Cardiac muscle cell (in vitro differentiated cells and primary cell): ENCODE data around the gene RBM25. TPM values are rescaled to one million over a fixed set of nuclear protein-coding genes. Genes with fewer than 3 reads are reported as not detected.

ENCODE experiments used
- DNase-seq, 2 donors: peaks; one replicate each; pipeline versions ENCODE4 v3.0.0 to v3.0.0-alpha.2; 2010 to 2017; ENCODE audit warnings: low read depth in 1 of 2, low spot score in 1 of 2
- H3K27ac ChIP-seq: fragments of 200-600 bp; sonication (generic); 2 replicates; pipeline ENCODE4 v1.5.1; 2016
- H3K27me3 ChIP-seq: fragments of 200-600 bp; sonication (generic); 2 replicates; pipeline ENCODE4 v1.6.0; 2016; ENCODE audit warnings: control low read depth
- H3K36me3 ChIP-seq: fragments of 200-600 bp; sonication (generic); 2 replicates; pipeline ENCODE4 v1.5.1; 2016; ENCODE audit warnings: control low read depth
- H3K4me1 ChIP-seq: fragments of 200-600 bp; sonication (generic); 2 replicates; pipeline ENCODE4 v1.8.1; 2017; ENCODE audit warnings: low read depth, mild to moderate bottlenecking, mixed run types
- H3K4me3 ChIP-seq: fragments of 200-600 bp; sonication (generic); 2 replicates; pipeline ENCODE4 v1.5.1; 2016; ENCODE audit warnings: mild to moderate bottlenecking
- H3K9me3 ChIP-seq: fragments of 200-600 bp; sonication (generic); 2 replicates; pipeline ENCODE4 v1.5.1; 2017; ENCODE audit warnings: low read depth, mild to moderate bottlenecking, control low read depth
- polyA plus RNA-seq: library from polyadenylated mRNA; unstranded; fragments of >200 nt; fragmentation: Nextera tagmentation; extraction: Ambion mirVana; gene quantifications from 2 replicates; pipeline ENCODE4 v1.2.1, GENCODE V29; 2016
- total RNA-seq: library from RNA; depleted of rRNA; stranded (reverse); fragments of >200 nt; gene quantifications from 2 replicates; pipeline ENCODE4 v1.2.3, GENCODE V29; 2016
- TF ChIP-seq, protein P1 (sequence below): IDR thresholded peaks from 2 replicates; pipeline ENCODE4 v1.5.1; 2012; ENCODE audit warnings: low read depth, mild to moderate bottlenecking, low read length

RBM25 gene
- total and polyA plus RNA-seq, 2 experiments from 2014 or later: 65.6 to 66.8 TPM

DNA sequence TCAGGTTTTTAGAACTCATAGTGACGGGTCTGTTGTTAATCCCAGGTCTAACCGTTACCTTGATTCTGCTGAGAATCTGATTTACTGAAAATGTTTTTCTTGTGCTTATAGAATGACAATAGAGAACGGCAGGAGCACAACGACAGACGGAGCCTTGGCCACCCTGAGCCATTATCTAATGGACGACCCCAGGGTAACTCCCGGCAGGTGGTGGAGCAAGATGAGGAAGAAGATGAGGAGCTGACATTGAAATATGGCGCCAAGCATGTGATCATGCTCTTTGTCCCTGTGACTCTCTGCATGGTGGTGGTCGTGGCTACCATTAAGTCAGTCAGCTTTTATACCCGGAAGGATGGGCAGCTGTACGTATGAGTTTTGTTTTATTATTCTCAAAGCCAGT, 112.4 kb downstream of the RBM25 start:
- TF ChIP-seq, protein P1, sequence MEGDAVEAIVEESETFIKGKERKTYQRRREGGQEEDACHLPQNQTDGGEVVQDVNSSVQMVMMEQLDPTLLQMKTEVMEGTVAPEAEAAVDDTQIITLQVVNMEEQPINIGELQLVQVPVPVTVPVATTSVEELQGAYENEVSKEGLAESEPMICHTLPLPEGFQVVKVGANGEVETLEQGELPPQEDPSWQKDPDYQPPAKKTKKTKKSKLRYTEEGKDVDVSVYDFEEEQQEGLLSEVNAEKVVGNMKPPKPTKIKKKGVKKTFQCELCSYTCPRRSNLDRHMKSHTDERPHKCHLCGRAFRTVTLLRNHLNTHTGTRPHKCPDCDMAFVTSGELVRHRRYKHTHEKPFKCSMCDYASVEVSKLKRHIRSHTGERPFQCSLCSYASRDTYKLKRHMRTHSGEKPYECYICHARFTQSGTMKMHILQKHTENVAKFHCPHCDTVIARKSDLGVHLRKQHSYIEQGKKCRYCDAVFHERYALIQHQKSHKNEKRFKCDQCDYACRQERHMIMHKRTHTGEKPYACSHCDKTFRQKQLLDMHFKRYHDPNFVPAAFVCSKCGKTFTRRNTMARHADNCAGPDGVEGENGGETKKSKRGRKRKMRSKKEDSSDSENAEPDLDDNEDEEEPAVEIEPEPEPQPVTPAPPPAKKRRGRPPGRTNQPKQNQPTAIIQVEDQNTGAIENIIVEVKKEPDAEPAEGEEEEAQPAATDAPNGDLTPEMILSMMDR: no peak
- Histone ChIP-seq H3K4me1 (no peaks in the 10 kb centered on the region), H3K27ac (no peak overlapping the region), H3K36me3 (peaks cover 45% of the 10 kb centered on the region), H3K27me3 (no peaks in the 10 kb centered on the region), H3K4me3 (no peak overlapping the region), H3K9me3 (no peaks in the 10 kb centered on the region)
- DNase-seq: no peak

DNA sequence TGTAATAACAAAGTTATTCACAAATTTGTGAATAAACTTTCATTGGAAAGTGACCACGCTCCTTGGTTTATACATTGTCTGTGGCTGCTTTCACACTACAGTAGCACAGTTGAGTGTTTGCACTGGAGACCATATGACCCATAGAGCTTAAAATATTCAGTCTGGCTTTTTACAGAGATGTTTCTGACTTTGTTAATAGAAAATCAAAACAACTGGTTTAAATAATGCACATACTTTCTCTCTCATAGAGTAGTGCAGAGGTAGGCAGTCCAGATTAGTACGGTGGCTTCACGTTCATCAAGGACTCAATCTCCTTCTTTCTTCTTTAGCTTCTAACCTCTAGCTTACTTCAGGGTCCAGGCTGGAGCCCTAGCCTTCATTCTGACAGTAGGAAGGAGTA, 114.2 kb downstream of the RBM25 start:
- no peak for DNase-seq
- Histone ChIP-seq H3K4me3 (no peak overlapping the region), H3K27me3 (no peaks in the 10 kb centered on the region), H3K9me3 (no peaks in the 10 kb centered on the region), H3K4me1 (no peaks in the 10 kb centered on the region), H3K36me3 (peaks cover 39% of the 10 kb centered on the region), H3K27ac (no peak overlapping the region)
- TF ChIP-seq, protein P1: no peak

DNA sequence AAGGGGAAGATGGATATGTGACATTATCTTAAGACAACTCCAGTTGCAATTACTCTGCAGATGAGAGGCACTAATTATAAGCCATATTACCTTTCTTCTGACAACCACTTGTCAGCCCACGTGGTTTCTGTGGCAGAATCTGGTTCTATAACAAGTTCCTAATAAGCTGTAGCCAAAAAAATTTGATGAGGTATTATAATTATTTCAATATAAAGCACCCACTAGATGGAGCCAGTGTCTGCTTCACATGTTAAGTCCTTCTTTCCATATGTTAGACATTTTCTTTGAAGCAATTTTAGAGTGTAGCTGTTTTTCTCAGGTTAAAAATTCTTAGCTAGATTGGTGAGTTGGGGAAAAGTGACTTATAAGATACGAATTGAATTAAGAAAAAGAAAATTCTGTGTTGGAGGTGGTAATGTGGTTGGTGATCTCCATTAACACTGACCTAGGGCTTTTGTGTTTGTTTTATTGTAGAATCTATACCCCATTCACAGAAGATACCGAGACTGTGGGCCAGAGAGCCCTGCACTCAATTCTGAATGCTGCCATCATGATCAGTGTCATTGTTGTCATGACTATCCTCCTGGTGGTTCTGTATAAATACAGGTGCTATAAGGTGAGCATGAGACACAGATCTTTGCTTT, 114.9 kb downstream of the RBM25 start:
- Histone ChIP-seq H3K4me3 (no peak overlapping the region), H3K36me3 (peaks cover 39% of the 10 kb centered on the region), H3K27ac (no peak overlapping the region), H3K4me1 (no peaks in the 10 kb centered on the region), H3K9me3 (no peaks in the 10 kb centered on the region), H3K27me3 (no peaks in the 10 kb centered on the region)
- TF ChIP-seq, protein P1: peak; percentile 54
- DNase-seq: peak; percentile 35 to 78

Other genes with a start within 250 kb of the RBM25 start
- 40.8 and 84.8 TPM in 2 replicates for gene DPF3, start 164.4 kb upstream of the RBM25 start, total RNA-seq
- 25.9 and 32.9 TPM in 2 replicates for gene DPF3, start 164.4 kb upstream of the RBM25 start, polyA plus RNA-seq
- 23.2 and 27.1 TPM in 2 replicates for gene DCAF4, start 132.1 kb upstream of the RBM25 start, total RNA-seq
- 10.2 and 11.0 TPM in 2 replicates for gene DCAF4, start 132.1 kb upstream of the RBM25 start, polyA plus RNA-seq
- 16.6 and 18.2 TPM in 2 replicates for gene ZFYVE1, start 31.4 kb upstream of the RBM25 start, total RNA-seq
- 18.5 and 18.8 TPM in 2 replicates for gene ZFYVE1, start 31.4 kb upstream of the RBM25 start, polyA plus RNA-seq
- 31.7 and 36.3 TPM in 2 replicates for gene PSEN1, start 78.0 kb downstream of the RBM25 start, total RNA-seq
- gene PSEN1, start 78.0 kb downstream of the RBM25 start, polyA plus RNA-seq: 48.8 and 49.7 TPM in 2 replicates
- gene PAPLN, start 179.0 kb downstream of the RBM25 start, total RNA-seq: 1.2 and 4.2 TPM in 2 replicates
- 1.7 and 2.9 TPM in 2 replicates for gene PAPLN, start 179.0 kb downstream of the RBM25 start, polyA plus RNA-seq